Mammary epithelial cell (primary cell): Measurements from ENCODE around the gene AIPL1.

Experiments
- CTCF ChIP-seq, 2 donors: IDR thresholded peaks in 1 of 2; conservative IDR thresholded peaks in 1 of 2; 2 replicates each; pipeline ENCODE4 v1.5.1; 2011 to 2012; ENCODE audit warnings: inconsistent platforms in 2 of 2, low read length in 2 of 2, mild to moderate bottlenecking in 2 of 2, control low read depth in 1 of 2, low read depth in 1 of 2; ENCODE audit not compliant: insufficient read depth in 1 of 2; ENCODE audit errors: extremely low read depth in 1 of 2
- EZH2 ChIP-seq: IDR thresholded peaks from 2 replicates; pipeline ENCODE4 v1.6.1; 2012; ENCODE audit warnings: low read length, inconsistent platforms, borderline replicate concordance

- TF ChIP-seq CTCF (conservative IDR thresholded peaks at IDR 0.05 in 1 of 2, IDR thresholded peaks at IDR 0.05 in 1 of 2; ENCODE audit: extremely low read depth in 1 of 2, insufficient read depth in 1 of 2, low read depth in 1 of 2, low read length in 2 of 2) (no peak), EZH2 (no peak)
These were observed 60.6 kb downstream of the AIPL1 start for GRCh38 chr17:6374271-6374691.
